AG04450 (cell line): ENCODE data around the gene PPT1. TPM values are rescaled to one million over a fixed set of nuclear protein-coding genes. Genes with fewer than 3 reads are reported as not detected.

Source experiments
- CTCF ChIA-PET: fragments of 300-600, 350-600 bp; formaldehyde crosslinking; extraction: SDS; loops from one replicate; lab custom pipeline; 2022; ENCODE audit warnings: antibody characterized with exemption, inconsistent platforms; lab: Charles Lee
- POLR2A ChIA-PET: fragments of 350-600 bp; formaldehyde crosslinking; extraction: SDS; loops from one replicate; lab custom pipeline; 2021; ENCODE audit warnings: antibody characterized with exemption, inconsistent platforms; lab: Yijun Ruan, JAX
- DNase-seq: peaks from one replicate; pipeline ENCODE4 v3.0.0-alpha.2; 2011; ENCODE audit warnings: low read depth, low spot score
- H3K27ac ChIP-seq: one replicate; pipeline ENCODE4 v1.5.1; 2012; ENCODE audit warnings: low read depth, low read length, control low read depth
- H3K27me3 ChIP-seq: one replicate; pipeline ENCODE4 v1.6.0; 2012; ENCODE audit warnings: low read length; ENCODE audit not compliant: control insufficient read depth, insufficient read depth
- H3K4me3 ChIP-seq: 2 replicates; pipeline ENCODE4 v1.5.1; 2011; ENCODE audit warnings: mild to moderate bottlenecking, low read depth, low read length, control low read depth
- H3K9me3 ChIP-seq: 2 replicates; pipeline ENCODE4 v1.5.1; 2012; ENCODE audit warnings: low read length; ENCODE audit not compliant: control insufficient read depth, insufficient read depth
- CTCF ChIP-seq: IDR thresholded peaks from 2 replicates; pipeline ENCODE4 v1.5.1; 2011; ENCODE audit warnings: low read depth, low read length, control low read depth, inconsistent platforms
- polyA plus RNA-seq: library from polyadenylated mRNA; depleted of rRNA; stranded (reverse); fragments of >200 nt; gene quantifications from 2 replicates; pipeline ENCODE4 v1.2.3, GENCODE V29; 2011

The PPT1 gene
- polyA plus RNA-seq, 1 experiment: 44.2 TPM

DNA sequence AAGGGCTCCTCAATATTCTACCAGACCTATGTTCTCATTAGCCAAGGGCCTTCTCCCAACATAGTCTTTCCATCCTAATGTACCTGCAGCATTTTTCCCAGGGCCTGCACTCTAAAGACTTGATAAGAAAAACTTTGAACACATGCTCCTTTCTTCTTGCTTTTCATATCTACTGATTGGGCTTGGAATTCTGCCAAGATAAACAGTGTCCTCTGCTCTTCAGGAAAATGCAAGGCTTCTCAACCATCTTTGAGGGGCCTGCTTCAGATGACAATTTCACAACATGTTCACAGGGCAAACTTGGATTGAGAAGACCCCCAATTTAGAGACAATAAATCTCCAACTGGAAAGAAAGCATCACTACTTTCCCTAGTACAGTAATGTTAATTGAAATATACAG, 25.8 kb upstream of the PPT1 start:
- TF ChIP-seq CTCF: no peak
- Histone ChIP-seq H3K9me3 (no peaks in the 10 kb centered on the region), H3K4me3 (no peak overlapping the region), H3K27ac (no peak overlapping the region), H3K27me3 (peaks cover 31% of the 10 kb centered on the region)
- ChIA-PET POLR2A (no interaction called here), CTCF (no interaction called here)
- no peak for DNase-seq

DNA sequence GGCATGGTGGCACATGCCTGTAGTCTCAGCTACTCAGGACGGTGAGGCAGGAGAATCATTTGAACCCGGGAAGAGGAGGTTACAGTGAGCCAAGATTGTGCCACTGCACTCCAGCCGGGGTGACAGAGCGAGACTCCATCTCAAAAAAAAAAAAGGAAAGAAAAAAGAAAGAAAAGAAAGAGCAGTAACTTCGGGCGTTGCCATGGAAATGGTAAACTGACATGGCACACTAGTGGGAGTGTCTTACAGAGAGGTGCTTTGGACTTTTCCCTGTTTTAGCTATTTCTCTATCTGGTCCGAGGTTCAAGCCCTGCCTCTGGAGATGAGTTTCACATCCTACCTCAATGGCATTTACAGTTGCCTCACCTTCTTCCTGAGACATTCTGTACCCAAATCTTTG, 23.1 kb upstream of the PPT1 start:
- DNase-seq: no peak
- Histone ChIP-seq H3K4me3 (no peak overlapping the region), H3K27ac (no peak overlapping the region), H3K9me3 (no peaks in the 10 kb centered on the region), H3K27me3 (peaks cover 30% of the 10 kb centered on the region)
- CTCF ChIA-PET: interaction anchor here (1.5 to 1.7 kb wide), 2 partner anchors 24 to 218 kb away, joined by 4 to 6 read pairs; no protein-coding TSS in a partner anchor
- POLR2A ChIA-PET: no interaction called here
- TF ChIP-seq CTCF: no peak

- H3K9me3 ChIP-seq: peaks cover 7% of the 10 kb centered on the region; the same call in 1 of the 2 replicates
- peaks cover 18% of the 10 kb centered on the region for H3K27me3 ChIP-seq
- DNase-seq: no peak
- no peak overlapping the region for H3K27ac ChIP-seq
- ChIA-PET POLR2A (no interaction called here), CTCF (no interaction called here)
- TF ChIP-seq CTCF: no peak
- H3K4me3 ChIP-seq: no peak overlapping the region
Measured at GRCh38 chr1:40114400-40114799, 17.3 kb upstream of the PPT1 start.

- no peak for DNase-seq
- Histone ChIP-seq H3K27me3 (peaks cover 5% of the 10 kb centered on the region), H3K4me3 (no peak overlapping the region), H3K9me3 (peaks cover 8% of the 10 kb centered on the region; the same call in 1 of the 2 replicates), H3K27ac (no peak overlapping the region)
- no peak for TF ChIP-seq CTCF
- POLR2A ChIA-PET: no interaction called here
- CTCF ChIA-PET: no interaction called here
Measured at GRCh38 chr1:40110389-40110788, 13.3 kb upstream of the PPT1 start.

- CTCF ChIA-PET: no interaction called here
- POLR2A ChIA-PET: no interaction called here
- Histone ChIP-seq H3K9me3 (peaks cover 8% of the 10 kb centered on the region; the same call in 1 of the 2 replicates), H3K4me3 (no peak overlapping the region), H3K27me3 (peaks cover 3% of the 10 kb centered on the region), H3K27ac (no peak overlapping the region)
- no peak for DNase-seq
- TF ChIP-seq CTCF: no peak
Measured at GRCh38 chr1:40107290-40107959, 10.4 kb upstream of the PPT1 start.
